RKO (cell line): ENCODE measurements around the gene FAM117A.
A peak's percentile ranks its signal among the peaks of the same experiment; 100 is the strongest.

Source experiments
- DNase-seq: peaks from one replicate; pipeline ENCODE4 v3.0.0-alpha.2; 2016; ENCODE audit warnings: low spot score

The FAM117A gene

DNA sequence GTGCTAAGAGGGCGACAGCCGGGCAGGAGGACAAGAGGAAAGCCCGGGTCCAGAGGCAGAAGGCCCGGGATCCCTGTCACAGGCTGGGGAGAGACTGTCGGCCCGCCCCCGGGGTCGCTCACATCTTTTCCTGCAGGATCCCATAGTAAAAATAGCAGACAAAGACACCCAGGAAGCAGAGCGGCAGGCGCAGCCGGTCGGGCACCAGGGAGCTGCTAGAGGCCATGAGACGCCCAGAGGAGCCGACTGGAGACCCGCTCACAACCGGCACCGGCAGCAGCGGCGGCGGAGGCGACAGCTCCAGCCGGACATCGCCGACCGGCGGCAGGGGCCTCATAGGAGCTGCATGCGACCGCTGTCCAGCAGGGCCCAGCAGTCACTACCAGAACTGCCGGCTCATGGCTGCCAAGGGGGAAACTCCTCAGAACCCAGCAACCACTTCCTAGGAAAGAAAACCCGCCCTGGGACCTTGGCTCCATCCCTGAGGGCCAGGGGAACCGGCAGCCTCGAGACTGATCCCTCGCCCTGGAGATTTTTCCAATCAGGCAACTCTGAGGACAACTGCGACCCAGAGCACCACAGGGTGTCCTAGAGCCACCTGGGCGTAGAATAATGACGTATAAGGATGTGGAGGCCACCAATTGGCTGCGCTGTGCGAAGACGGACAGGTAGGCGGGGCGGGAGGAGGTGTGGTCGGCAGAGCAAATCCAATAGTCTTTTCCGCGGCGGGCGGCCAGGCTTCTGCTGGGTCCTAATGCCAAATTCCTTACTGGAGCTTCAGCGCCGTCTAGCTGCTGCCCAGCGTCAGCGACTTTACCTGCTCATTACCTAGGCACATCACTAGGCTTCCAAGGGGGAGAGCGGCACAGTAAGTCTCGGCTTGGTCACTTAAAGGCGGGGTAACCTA, 56.1 kb downstream of the FAM117A start, which contains the start of gene SLC35B1:
TSS of gene SLC35B1 (minus strand) at position 357 of the 907 bp plus-strand sequence. CDS start at position 226, 131 bp downstream.
- peak; percentile 99 for DNase-seq

GRCh38 chr17:49707246-49707607, 56.7 kb downstream of the FAM117A start:
- DNase-seq = peak; percentile 39

- DNase-seq = no peak
Measured at GRCh38 chr17:49705254-49705653, 58.7 kb downstream of the FAM117A start.

DNA sequence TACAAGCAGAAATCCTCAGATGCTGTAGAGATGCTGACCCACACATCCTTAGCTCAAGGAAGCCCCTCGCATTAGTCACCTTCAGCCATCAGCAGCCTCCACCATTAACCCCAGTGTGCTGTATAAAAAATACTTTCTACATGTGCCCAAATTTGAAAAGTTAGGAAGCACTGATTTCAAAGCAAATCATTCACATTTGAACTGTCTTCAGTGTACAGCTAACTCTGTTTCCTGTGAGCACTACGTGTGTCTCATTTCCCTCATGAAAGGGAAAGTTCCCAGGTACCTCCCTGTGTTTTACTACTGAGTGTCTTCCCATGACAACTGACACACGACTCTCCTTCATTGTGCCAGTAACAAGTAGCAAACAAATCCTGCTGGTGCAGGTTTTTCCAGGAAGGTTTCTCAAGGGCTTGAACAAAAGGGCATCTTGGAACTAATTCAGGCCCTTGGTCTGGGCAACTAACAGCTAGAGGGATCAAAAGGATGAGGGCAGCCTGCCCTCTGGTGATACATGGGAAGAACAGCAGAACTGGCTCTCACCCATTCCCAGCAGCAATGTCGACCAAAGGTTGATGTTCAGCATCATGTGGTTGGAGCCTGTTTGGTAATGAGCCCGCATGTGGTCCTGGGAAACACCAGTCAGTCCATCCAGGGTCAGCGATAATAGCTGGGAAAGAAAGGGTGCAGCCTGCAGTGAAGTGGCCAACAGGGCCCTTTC, 60.2 kb downstream of the FAM117A start:
- DNase-seq = peak; percentile 69

- DNase-seq = no peak
Measured at GRCh38 chr17:49700960-49701359, 63.0 kb downstream of the FAM117A start.

GRCh38 chr17:49699966-49700575, 63.9 kb downstream of the FAM117A start:
- DNase-seq = no peak

GRCh38 chr17:49698005-49698404, 65.9 kb downstream of the FAM117A start:
- DNase-seq = no peak

- no peak for DNase-seq
Measured at GRCh38 chr17:49696233-49696761, 67.6 kb downstream of the FAM117A start.

DNA sequence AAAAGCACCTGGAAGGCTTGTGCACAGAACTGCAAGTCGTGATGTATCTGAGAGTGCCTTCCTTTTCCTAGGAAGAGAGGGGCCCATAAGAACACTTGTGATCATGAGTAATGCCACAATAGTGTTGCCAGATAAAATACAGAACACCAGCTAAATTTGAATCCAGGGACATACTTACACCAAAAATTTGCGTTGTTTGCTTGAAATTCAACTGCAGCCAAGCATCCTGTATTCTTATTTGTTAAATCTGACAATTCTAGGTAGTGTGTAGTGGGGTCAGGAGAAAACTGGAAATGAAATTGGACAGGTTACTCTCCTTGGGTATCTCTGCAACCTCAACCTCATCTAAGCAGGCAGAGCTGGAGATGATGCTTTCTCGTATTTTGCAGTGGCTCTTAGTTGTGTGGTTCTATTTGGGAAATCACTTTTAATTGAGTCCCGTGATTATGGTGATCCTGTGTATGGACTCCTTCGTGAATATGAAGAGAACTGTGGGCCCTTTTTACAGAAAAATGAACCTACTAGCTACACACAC, 68.2 kb downstream of the FAM117A start:
- no peak for DNase-seq

GRCh38 chr17:49694847-49695697, 68.9 kb downstream of the FAM117A start:
- peak; percentile 30 for DNase-seq

DNA sequence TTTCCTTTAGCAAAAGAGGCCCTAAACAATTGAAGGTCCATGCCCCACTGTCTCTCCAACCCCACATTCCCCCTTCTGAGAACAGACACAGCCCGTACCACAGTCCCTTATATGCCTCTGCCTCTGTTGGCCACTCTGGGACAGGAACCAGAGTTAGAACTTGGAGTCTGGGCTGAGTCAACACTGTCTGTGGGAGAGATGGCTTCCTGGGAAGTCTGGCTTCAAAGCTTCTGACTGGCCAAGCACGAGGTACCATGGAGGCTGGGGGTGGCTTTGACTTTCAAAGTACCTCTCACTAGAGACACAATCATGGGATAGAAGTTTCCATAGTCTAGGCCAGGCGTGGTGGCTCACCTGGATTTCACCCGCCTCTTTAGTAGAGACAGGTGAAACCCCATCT, 71.2 kb downstream of the FAM117A start:
- no peak for DNase-seq

GRCh38 chr17:49691677-49692191, 72.2 kb downstream of the FAM117A start:
- no peak for DNase-seq

- no peak for DNase-seq
Measured at GRCh38 chr17:49691086-49691676, 72.8 kb downstream of the FAM117A start.

DNA sequence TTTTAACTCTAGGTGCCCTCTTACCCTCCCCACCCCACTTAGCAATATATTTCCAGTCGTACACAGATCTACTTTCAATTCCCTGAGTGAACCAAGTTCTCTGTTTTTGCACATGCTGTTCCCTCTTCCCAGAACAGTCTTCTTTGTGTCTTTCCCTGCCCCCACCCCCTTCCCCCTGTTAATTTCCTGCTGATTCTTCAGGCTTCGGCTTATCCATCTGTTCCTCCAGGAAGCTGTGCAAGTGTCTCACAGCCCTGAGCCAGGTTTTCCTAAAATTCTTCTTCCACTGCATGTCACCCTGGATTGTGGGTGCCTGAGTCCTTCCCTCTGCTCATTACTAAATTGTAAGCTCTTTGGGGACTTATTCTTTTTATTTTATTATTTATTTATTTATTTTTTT, 73.7 kb downstream of the FAM117A start:
- DNase-seq = no peak

DNA sequence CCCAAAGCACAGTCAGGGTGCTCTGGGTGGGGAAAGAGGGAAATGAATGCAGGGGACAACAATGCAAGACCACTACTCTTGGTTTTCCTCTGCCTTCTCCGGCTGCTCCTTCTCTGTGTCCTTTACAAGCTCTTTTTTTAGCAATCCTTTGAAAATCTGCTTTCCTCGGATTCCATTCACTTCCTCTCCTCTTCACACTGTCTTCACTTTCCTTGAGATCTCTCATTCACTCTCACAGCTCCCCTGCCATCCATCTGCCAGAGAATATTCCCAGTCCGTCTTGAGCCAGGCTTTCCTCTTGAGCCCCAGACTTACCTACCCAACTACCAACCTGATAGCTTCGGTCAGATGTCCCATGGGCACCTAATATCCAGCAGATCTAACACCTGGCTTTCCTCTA, 75.1 kb downstream of the FAM117A start:
- no peak for DNase-seq

DNA sequence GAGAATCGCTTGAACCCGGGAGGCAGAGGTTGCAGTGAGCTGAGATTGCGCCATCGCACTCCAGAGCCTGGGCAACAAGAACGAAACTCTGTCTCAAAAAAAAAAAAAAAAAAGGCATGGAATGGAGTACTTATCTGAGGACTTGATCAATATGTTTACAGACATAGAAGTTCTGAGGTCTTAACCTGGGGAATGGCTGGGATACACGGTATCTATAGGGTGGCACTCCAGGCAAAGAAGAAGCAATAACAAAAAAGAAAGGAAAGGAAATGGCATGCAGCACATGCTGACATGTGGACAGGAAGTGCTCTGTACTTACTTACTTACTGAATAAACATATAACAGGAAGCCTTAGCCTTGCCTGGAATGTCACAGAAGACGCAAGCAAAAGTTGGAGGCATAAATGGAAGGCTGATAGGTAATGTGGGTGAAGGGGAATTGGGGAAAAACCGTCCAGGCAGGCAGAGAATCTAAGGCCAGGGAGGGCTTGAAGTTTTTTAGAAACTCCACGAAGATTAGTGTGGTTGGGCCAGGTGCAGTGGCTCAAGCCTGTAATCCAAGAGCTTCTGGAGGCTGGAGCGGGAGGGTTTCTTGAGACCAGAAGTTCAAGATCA, 75.9 kb downstream of the FAM117A start:
- no peak for DNase-seq

DNA sequence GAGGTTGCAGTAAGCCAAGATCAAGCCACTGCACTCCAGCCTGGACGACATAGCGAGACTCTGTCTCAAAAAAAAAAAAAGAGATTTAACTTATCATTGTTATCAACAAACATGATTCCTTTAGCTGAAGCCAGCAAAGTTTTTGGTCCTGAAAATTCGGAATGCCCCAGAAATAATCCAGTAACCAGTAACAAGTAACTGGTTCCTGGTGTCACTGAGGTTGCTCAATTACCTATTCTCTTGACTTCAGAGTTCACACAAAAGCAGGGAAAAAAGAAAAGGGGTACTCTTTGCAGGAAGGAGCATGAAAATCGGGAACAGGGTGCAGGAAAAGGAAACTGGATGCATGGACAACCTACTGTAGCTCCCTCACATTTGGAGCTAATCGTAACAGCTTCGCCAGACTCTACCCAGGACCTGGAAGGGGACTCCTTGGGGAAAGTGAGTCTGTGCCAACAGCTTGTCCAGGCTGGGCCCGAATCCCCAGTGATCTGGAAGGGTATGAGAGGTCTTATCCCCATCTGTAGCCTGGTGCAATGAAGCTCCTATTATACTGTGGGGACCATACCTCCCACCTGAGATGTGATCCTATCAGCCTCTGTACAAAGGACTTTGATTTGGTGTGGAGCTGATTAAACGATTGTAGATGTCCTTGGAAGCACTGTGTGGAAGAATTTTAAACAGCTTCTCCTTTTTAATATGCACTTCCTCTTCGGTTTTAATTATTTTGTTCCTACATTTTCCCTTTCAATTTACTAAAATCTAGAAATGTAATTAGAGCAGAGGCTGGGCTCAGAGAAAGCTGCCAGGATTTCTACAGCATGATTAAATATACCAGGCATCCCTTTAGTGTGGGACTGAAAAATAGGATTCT, 82.6 kb downstream of the FAM117A start:
- DNase-seq = no peak

DNA sequence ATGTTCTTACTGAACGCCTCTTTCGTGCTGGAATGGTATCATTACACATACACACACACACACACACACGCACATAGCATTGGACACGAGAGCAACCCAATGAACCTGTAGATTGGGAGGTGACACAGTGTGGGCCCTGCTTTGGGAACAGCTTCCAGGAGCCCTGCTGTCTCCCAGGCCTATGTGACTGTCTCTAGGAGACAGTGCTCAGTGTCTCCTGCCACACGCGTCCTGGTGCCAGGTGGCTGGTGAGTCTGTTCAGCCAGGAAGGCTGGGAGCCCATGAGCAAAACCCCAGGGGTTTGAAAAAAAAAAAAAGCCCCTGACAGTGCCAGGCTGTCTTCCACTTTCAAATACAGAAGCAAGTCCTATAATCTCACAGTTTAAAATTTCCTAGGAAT, 83.6 kb downstream of the FAM117A start:
- DNase-seq = no peak
